H1 (cell line): Measurements from ENCODE around the gene ANP32A.

Source experiments
- ATF3 ChIP-seq: IDR thresholded peaks from 2 replicates; pipeline ENCODE4 v1.6.1; 2011; ENCODE audit warnings: low read depth, mild to moderate bottlenecking, low read length; ENCODE audit not compliant: insufficient read depth
- BRCA1 ChIP-seq: IDR thresholded peaks from 2 replicates; pipeline ENCODE4 v1.6.1; 2012; ENCODE audit warnings: low read depth, low read length, improper control_type of control experiment
- CEBPB ChIP-seq: IDR thresholded peaks from 2 replicates; pipeline ENCODE4 v1.6.1; 2012; ENCODE audit warnings: low read depth, low read length
- CHD2 ChIP-seq: IDR thresholded peaks from 2 replicates; pipeline ENCODE4 v1.6.1; 2012; ENCODE audit warnings: low read length, improper control_type of control experiment
- CTCF ChIP-seq, 3 experiments: IDR thresholded peaks; 1 replicate in 2 of 3; 2 replicates in 1 of 3; pipeline versions ENCODE4 v1.5.1 to v1.6.1; 2011; ENCODE audit warnings: low read length in 3 of 3, mild to moderate bottlenecking in 3 of 3, inconsistent platforms in 2 of 3, low read depth in 1 of 3, moderate library complexity in 1 of 3; ENCODE audit not compliant: insufficient read depth in 1 of 3; ENCODE audit errors: control extremely low read depth in 1 of 3
- EZH2 ChIP-seq: fragments of 200-600 bp; sonication (generic); IDR thresholded peaks from 2 replicates; pipeline ENCODE4 v1.7.1; 2012; ENCODE audit warnings: low read depth, mild to moderate bottlenecking, moderate library complexity, low read length, inconsistent platforms; ENCODE audit not compliant: severe bottlenecking
- GTF2F1 ChIP-seq: IDR thresholded peaks from 2 replicates; pipeline ENCODE4 v1.6.1; 2012; ENCODE audit warnings: low read depth, low read length, improper control_type of control experiment, borderline replicate concordance
- POLR2A ChIP-seq, 2 experiments: IDR thresholded peaks; 1 replicate in 1 of 2; 2 replicates in 1 of 2; pipeline ENCODE4 v1.6.1; 2011; ENCODE audit warnings: low read depth in 2 of 2, low read length in 2 of 2, mild to moderate bottlenecking in 2 of 2; ENCODE audit errors: control extremely low read depth in 1 of 2
- POLR2AphosphoS5 ChIP-seq: IDR thresholded peaks from 2 replicates; pipeline ENCODE4 v1.6.1; 2011; ENCODE audit warnings: low read depth, low read length
- RFX5 ChIP-seq: IDR thresholded peaks from 2 replicates; pipeline ENCODE4 v1.6.1; 2011; ENCODE audit warnings: low read depth, low read length, improper control_type of control experiment, borderline replicate concordance
- RXRA ChIP-seq: IDR thresholded peaks from 2 replicates; pipeline ENCODE4 v1.6.1; 2011; ENCODE audit warnings: low read depth, mild to moderate bottlenecking, low read length, moderate library complexity; ENCODE audit not compliant: insufficient read depth
- TAF1 ChIP-seq: IDR thresholded peaks from 2 replicates; pipeline ENCODE4 v1.6.1; 2011; ENCODE audit warnings: mild to moderate bottlenecking, low read depth, low read length

GRCh38 chr15:68783226-68784058 is 37.3 kb downstream of the ANP32A start:
- no peak for TF ChIP-seq POLR2A (IDR thresholded peaks at IDR 0.05; ENCODE audit: control extremely low read depth in 1 of 2, low read depth in 2 of 2, low read length in 2 of 2)
- TF ChIP-seq CEBPB, result no peak
- peak; percentile 77 to 79 (median 79) for TF ChIP-seq CTCF (IDR thresholded peaks at IDR 0.05; ENCODE audit: control extremely low read depth in 1 of 3, insufficient read depth in 1 of 3, low read depth in 1 of 3, low read length in 3 of 3)
- no peak for TF ChIP-seq TAF1
- no peak for TF ChIP-seq EZH2
- TF ChIP-seq BRCA1, result no peak
- no peak; the same call in 1 of the 2 replicates for TF ChIP-seq POLR2AphosphoS5
- no peak for TF ChIP-seq RXRA
- TF ChIP-seq GTF2F1, result no peak
- TF ChIP-seq CHD2, result no peak
- TF ChIP-seq ATF3, result no peak
- TF ChIP-seq RFX5, result no peak
